Measurements from ENCODE around the gene BRIP1. TPM values are rescaled to one million over a fixed set of nuclear protein-coding genes. Genes with fewer than 3 reads are reported as not detected.

Gene BRIP1
- total RNA-seq, 1 experiment from 2014 or later: 30.2 TPM

- intact Hi-C loops (cut with micrococcal nuclease; ENCODE audit: unreplicated experiment): no loop called here
- Histone ChIP-seq H3K4me3 (ENCODE audit: low read depth, low read length, poor library complexity, severe bottlenecking) (no peak overlapping the region), H3K27ac (ENCODE audit: low read depth, low read length, poor library complexity, severe bottlenecking) (no peak overlapping the region), H3K4me1 (ENCODE audit: insufficient read depth, low read length, poor library complexity, severe bottlenecking) (no peaks in the 10 kb centered on the region), H3K9me3 (ENCODE audit: low read depth, low read length, poor library complexity, severe bottlenecking) (peaks cover 19% of the 10 kb centered on the region), H3K27me3 (replicated peaks; ENCODE audit: insufficient read depth, low read depth, low read length, poor library complexity) (no peaks in the 10 kb centered on the region), H3K36me3 (ENCODE audit: insufficient read depth, low read length, poor library complexity, severe bottlenecking) (no peaks in the 10 kb centered on the region)
- TF ChIP-seq EZH2 (IDR thresholded peaks at IDR 0.05; ENCODE audit: borderline replicate concordance, low read depth, low read length, poor library complexity, severe bottlenecking) (no peak), CTCF (conservative IDR thresholded peaks at IDR 0.05; ENCODE audit: low read depth, low read length) (no peak)
- ChIA-PET CTCF (no interaction called here), POLR2A (ENCODE audit: low non-redundant PET) (no interaction called here)
- no TSS peak for BruUV-seq (replicated peaks)
- DNase-seq (ENCODE audit: low spot score): no peak
Measured at GRCh38 chr17:61695779-61696337, 167.5 kb downstream of the BRIP1 start.

- Histone ChIP-seq H3K9me3 (ENCODE audit: low read depth, low read length, poor library complexity, severe bottlenecking) (peaks cover 5% of the 10 kb centered on the region), H3K27ac (ENCODE audit: low read depth, low read length, poor library complexity, severe bottlenecking) (no peak overlapping the region), H3K4me1 (ENCODE audit: insufficient read depth, low read length, poor library complexity, severe bottlenecking) (no peaks in the 10 kb centered on the region), H3K36me3 (ENCODE audit: insufficient read depth, low read length, poor library complexity, severe bottlenecking) (no peaks in the 10 kb centered on the region), H3K27me3 (replicated peaks; ENCODE audit: insufficient read depth, low read depth, low read length, poor library complexity) (no peaks in the 10 kb centered on the region), H3K4me3 (ENCODE audit: low read depth, low read length, poor library complexity, severe bottlenecking) (no peak overlapping the region)
- intact Hi-C loops (cut with micrococcal nuclease; ENCODE audit: unreplicated experiment): no loop called here
- ChIA-PET CTCF (no interaction called here), POLR2A (ENCODE audit: low non-redundant PET) (no interaction called here)
- no peak for DNase-seq (ENCODE audit: low spot score)
- BruUV-seq (replicated peaks): no TSS peak
- TF ChIP-seq CTCF (conservative IDR thresholded peaks at IDR 0.05; ENCODE audit: low read depth, low read length): no peak
- no peak for TF ChIP-seq EZH2 (IDR thresholded peaks at IDR 0.05; ENCODE audit: borderline replicate concordance, low read depth, low read length, poor library complexity, severe bottlenecking)
Measured at GRCh38 chr17:61694095-61694494, 169.2 kb downstream of the BRIP1 start.

- BruUV-seq (replicated peaks): no TSS peak
- Histone ChIP-seq H3K27me3 (replicated peaks; ENCODE audit: insufficient read depth, low read depth, low read length, poor library complexity) (no peaks in the 10 kb centered on the region), H3K36me3 (ENCODE audit: insufficient read depth, low read length, poor library complexity, severe bottlenecking) (no peaks in the 10 kb centered on the region), H3K4me1 (ENCODE audit: insufficient read depth, low read length, poor library complexity, severe bottlenecking) (no peaks in the 10 kb centered on the region), H3K27ac (ENCODE audit: low read depth, low read length, poor library complexity, severe bottlenecking) (no peak overlapping the region), H3K4me3 (ENCODE audit: low read depth, low read length, poor library complexity, severe bottlenecking) (no peak overlapping the region), H3K9me3 (ENCODE audit: low read depth, low read length, poor library complexity, severe bottlenecking) (no peaks in the 10 kb centered on the region)
- ChIA-PET CTCF (no interaction called here), POLR2A (ENCODE audit: low non-redundant PET) (no interaction called here)
- no peak for DNase-seq (ENCODE audit: low spot score)
- no peak for TF ChIP-seq EZH2 (IDR thresholded peaks at IDR 0.05; ENCODE audit: borderline replicate concordance, low read depth, low read length, poor library complexity, severe bottlenecking)
- TF ChIP-seq CTCF (conservative IDR thresholded peaks at IDR 0.05; ENCODE audit: low read depth, low read length): no peak
- intact Hi-C loops (cut with micrococcal nuclease; ENCODE audit: unreplicated experiment): no loop called here
Measured at GRCh38 chr17:61689610-61690180, 173.6 kb downstream of the BRIP1 start.

Measured in A673 (cell line).